Measurements from ENCODE around the gene BRD1. TPM values are rescaled to one million over a fixed set of nuclear protein-coding genes. Genes with fewer than 3 reads are reported as not detected.
A peak's percentile ranks its signal among the peaks of the same experiment; 100 is the strongest.

BRD1 gene
- total RNA-seq, 1 experiment from 2014 or later = 31.3 TPM

- Histone ChIP-seq H4K20me1 (ENCODE audit: insufficient read depth) (no peaks in the 10 kb centered on the region), H3K9me2 (ENCODE audit: insufficient read depth) (no peaks in the 10 kb centered on the region), H3K27me3 (ENCODE audit: insufficient read depth, low read length) (peaks cover 47% of the 10 kb centered on the region), H3K4me1 (ENCODE audit: control insufficient read depth in 1 of 2, insufficient read depth in 2 of 2, low read length in 2 of 2) (no peaks in the 10 kb centered on the region), H3K27ac (ENCODE audit: low read depth, low read length) (no peak overlapping the region), H3K4me3 (replicated peaks in 1 of 2; ENCODE audit: low read depth in 1 of 2, low read length in 2 of 2) (no peak overlapping the region), H3K79me2 (ENCODE audit: insufficient read depth, low read length) (no peaks in the 10 kb centered on the region), H3K4me2 (ENCODE audit: low read length) (no peak overlapping the region), H3K9me3 (ENCODE audit: control insufficient read depth in 1 of 2, insufficient read depth in 1 of 2, low read depth in 1 of 2, low read length in 2 of 2) (peaks cover 0 to 4% of the 10 kb centered on the region in 2 experiments; a peak in 2 of 4 replicates), H3K36me3 (ENCODE audit: control insufficient read depth in 1 of 2, insufficient read depth in 2 of 2, low read length in 2 of 2) (no peaks in the 10 kb centered on the region), H3K9ac (ENCODE audit: low read length) (no peak overlapping the region), H2AFZ (ENCODE audit: low read depth, low read length, poor library complexity, severe bottlenecking) (no peak overlapping the region)
- ATAC-seq = peak; percentile 46; the same call in 1 of the 2 replicates
- ChIA-PET CTCF (no interaction called here), RAD21 (ENCODE audit: low non-redundant PET in 1 of 2, low total read pairs in 2 of 2, uncharacterized antibody in 2 of 2, unreplicated experiment in 2 of 2) (no interaction called here), POLR2A (no interaction called here)
- no TSS peak for BruUV-seq (replicated peaks)
- DNase-seq (ENCODE audit: low read depth, low spot score) = no peak
- intact Hi-C loops (cut with micrococcal nuclease) = no loop called here
- TF ChIP-seq EGR1 (IDR thresholded peaks at IDR 0.05; ENCODE audit: low read depth) (no peak), ELF1 (IDR thresholded peaks at IDR 0.05; ENCODE audit: borderline replicate concordance, low read depth) (no peak), REST (IDR thresholded peaks at IDR 0.05; ENCODE audit: low read depth) (peak; percentile 82)
Observed at GRCh38 chr22:49735411-49735900, 92.2 kb downstream of the BRD1 start.

GRCh38 chr22:49734882-49735281 lies 92.8 kb downstream of the BRD1 start:
- no peak for TF ChIP-seq EGR1 (IDR thresholded peaks at IDR 0.05; ENCODE audit: low read depth)
- TF ChIP-seq MAX (IDR thresholded peaks at IDR 0.05) = no peak
- no peak for TF ChIP-seq JUND (IDR thresholded peaks at IDR 0.05)
- TF ChIP-seq POLR2A (IDR thresholded peaks at IDR 0.05; ENCODE audit: borderline replicate concordance, extremely low read depth, insufficient read depth, insufficient read length) = no peak
- TF ChIP-seq REST (IDR thresholded peaks at IDR 0.05; ENCODE audit: low read depth) = no peak
- TF ChIP-seq EZH2 (IDR thresholded peaks at IDR 0.05) = no peak
- no peak for TF ChIP-seq CEBPB (IDR thresholded peaks at IDR 0.05; ENCODE audit: low read depth)
- no peak for TF ChIP-seq RAD21 (IDR thresholded peaks at IDR 0.05; ENCODE audit: low read depth)
- TF ChIP-seq FOSL1 (IDR thresholded peaks at IDR 0.05; ENCODE audit: low read depth) = no peak
- intact Hi-C loops (cut with micrococcal nuclease) = no loop called here

More at GRCh38 chr22:49734882-49735281, 92.8 kb downstream of the BRD1 start:
- ChIA-PET RAD21 (ENCODE audit: low non-redundant PET in 1 of 2, low total read pairs in 2 of 2, uncharacterized antibody in 2 of 2, unreplicated experiment in 2 of 2) (no interaction called here), POLR2A (no interaction called here), CTCF (no interaction called here)
- DNase-seq (ENCODE audit: low read depth, low spot score) = no peak
- H3K4me3 ChIP-seq (replicated peaks in 1 of 2; ENCODE audit: low read depth in 1 of 2, low read length in 2 of 2) = no peak overlapping the region
- no peak overlapping the region for H3K27ac ChIP-seq (ENCODE audit: low read depth, low read length)
- peaks cover 0 to 4% of the 10 kb centered on the region in 2 experiments; a peak in 2 of 4 replicates for H3K9me3 ChIP-seq (ENCODE audit: control insufficient read depth in 1 of 2, insufficient read depth in 1 of 2, low read depth in 1 of 2, low read length in 2 of 2)
- no peak for ATAC-seq
- no peaks in the 10 kb centered on the region for H3K4me1 ChIP-seq (ENCODE audit: control insufficient read depth in 1 of 2, insufficient read depth in 2 of 2, low read length in 2 of 2)
- H3K9ac ChIP-seq (ENCODE audit: low read length) = no peak overlapping the region
- no peak overlapping the region for H3K4me2 ChIP-seq (ENCODE audit: low read length)
- no peaks in the 10 kb centered on the region for H3K9me2 ChIP-seq (ENCODE audit: insufficient read depth)
- no peaks in the 10 kb centered on the region for H3K36me3 ChIP-seq (ENCODE audit: control insufficient read depth in 1 of 2, insufficient read depth in 2 of 2, low read length in 2 of 2)
- H2AFZ ChIP-seq (ENCODE audit: low read depth, low read length, poor library complexity, severe bottlenecking) = no peak overlapping the region
- H4K20me1 ChIP-seq (ENCODE audit: insufficient read depth) = no peaks in the 10 kb centered on the region
- peaks cover 46% of the 10 kb centered on the region for H3K27me3 ChIP-seq (ENCODE audit: insufficient read depth, low read length)
- no peaks in the 10 kb centered on the region for H3K79me2 ChIP-seq (ENCODE audit: insufficient read depth, low read length)
- no TSS peak for BruUV-seq (replicated peaks)
